Measurements from ENCODE around the gene C1QBP.
A peak's percentile ranks its signal among the peaks of the same experiment; 100 is the strongest.
"Not testable (repeated sequence)": the region's sequence is repeated elsewhere in the genome, so short reads cannot be mapped to it uniquely, and the experiment has no call there.

Gene C1QBP

DNA sequence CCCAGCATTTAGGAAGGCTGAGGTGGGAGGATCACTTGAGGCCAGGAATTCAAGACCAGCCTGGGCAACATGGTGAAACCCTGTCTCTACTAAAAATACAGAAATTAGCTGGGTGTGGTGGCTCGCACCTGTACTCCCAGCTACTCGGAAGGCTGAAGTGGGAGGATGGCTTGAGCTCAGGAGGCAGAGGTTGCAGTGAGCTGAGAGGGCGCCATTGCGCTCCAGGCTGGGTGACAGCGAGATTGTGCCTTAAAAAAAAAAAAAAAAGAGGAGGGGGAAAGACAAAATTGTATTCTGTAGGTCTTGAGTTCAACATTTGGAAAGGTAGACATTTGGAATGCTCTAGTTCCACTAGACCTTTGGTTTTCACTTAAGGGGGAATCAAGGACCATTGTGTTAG lies 7.7 kb downstream of the C1QBP start:
- DNase-seq: not testable (repeated sequence)

DNA sequence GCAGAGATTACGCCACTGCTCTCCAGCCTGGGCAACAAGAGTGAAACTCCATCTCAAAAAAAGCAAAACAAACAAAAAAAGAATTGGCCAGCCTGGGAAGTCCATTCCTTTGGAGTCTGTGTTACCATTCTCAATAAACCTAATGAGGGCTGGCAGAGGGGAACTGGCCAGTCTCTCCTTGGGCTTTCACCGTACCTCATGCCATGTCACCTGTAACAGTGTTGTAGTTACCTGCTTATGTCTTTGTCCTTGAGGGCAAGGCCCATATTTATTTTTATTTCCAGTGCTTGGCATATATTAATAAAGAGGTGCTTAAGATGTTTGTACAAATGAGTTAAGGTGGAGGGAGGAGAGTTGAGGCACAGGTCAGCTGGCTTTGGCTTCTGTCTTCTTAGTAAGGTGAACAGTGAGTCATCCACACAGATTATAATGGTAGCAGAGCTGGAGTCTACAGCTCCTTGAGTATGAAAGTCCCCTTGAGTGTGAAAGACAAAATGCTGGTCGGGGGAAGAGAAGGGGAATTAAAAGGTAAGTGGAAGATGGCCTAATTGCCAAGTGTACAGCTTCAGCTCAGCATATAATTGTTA lies 8.4 kb downstream of the C1QBP start:
- DNase-seq: no peak

DNA sequence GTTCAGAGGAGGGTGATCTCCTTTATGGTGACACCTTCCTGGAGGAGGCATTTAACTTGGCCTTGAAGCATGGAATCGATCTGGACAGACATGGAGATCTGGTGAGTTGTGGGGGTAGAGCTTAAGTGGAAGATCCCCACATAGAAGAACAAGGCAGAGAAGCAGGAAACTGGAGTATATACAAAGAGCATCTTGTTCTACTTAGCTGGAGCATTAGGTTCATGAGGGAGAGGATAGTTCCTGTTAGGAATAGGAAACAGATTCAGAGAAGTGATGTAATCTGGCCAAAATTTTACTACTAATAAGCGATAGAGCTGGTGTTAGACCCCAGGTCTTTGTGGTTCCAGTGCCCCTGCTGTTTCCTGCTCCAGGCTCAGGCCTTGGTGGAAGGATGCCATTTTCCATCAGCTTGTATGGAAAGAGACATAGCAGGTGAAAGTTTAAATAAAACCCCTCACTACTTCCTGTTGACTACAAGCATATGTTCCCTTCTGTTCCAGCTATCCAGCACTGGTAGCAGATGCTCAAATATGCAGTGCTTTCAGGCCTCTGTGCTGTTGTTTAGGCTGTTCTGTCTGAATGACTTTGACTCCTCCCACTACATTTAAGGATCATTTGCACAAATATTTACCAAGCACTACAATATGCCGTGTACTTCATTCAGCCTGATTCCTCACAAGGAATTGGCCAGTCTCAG lies 9.6 kb downstream of the C1QBP start:
- DNase-seq: no peak

DNA sequence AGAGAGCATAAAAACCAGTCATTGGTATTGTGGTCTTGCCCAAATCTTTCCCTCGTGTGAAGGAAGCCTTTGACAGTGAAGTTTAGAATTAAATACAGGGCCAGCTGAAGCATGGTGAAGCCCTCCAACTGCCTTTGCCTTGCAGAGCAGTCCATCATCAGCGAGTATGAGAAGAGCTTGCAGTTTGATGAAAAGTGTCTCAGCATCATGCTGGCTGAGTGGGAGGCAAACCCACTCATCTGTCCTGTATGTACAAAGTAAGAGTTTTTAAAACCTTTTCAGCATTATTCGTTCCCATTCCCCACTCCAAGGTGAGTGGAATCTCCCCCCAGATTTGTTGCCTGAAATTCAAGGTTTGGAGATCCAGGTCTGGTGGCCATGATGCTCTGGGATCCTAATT lies 13.1 kb downstream of the C1QBP start:
- no peak for DNase-seq

DNA sequence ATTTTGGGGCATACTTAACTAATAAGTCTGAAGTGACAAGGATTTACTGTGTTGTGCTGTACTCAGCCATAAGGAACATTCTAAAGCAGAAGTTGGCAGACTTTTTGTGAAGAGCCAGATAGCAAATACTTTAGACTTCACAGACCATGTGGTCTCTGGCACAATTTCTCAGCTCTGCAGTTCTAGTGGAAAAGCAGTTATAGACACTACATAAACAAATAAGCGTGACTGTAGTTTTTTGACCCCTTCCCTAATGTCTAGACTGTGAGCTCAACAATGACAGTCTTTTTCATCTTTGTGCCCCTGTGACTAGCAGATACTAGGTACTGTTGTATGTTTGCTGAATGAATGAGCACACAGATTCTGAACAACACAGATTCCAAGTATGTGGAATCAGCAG lies 14.0 kb downstream of the C1QBP start:
- no peak for DNase-seq

DNA sequence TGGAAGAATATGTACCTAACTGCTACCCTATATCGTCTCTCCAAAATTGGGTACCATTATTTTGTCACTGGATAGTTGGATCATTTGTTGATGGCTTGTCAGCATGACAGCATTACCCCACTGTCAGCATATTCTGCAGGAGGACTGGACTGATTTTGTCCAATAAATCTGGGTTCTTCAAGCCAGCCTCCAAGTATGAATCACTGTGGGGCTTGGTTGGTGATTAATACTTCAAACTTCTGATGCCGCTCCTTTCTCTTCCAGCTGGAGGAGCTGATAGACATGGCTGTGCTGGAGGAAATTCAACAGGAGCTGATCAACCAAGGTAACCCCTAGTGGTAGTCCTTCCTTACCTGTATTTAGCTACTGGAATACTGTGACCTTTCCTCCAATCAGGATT lies 16.4 kb downstream of the C1QBP start:
- DNase-seq: no peak

DNA sequence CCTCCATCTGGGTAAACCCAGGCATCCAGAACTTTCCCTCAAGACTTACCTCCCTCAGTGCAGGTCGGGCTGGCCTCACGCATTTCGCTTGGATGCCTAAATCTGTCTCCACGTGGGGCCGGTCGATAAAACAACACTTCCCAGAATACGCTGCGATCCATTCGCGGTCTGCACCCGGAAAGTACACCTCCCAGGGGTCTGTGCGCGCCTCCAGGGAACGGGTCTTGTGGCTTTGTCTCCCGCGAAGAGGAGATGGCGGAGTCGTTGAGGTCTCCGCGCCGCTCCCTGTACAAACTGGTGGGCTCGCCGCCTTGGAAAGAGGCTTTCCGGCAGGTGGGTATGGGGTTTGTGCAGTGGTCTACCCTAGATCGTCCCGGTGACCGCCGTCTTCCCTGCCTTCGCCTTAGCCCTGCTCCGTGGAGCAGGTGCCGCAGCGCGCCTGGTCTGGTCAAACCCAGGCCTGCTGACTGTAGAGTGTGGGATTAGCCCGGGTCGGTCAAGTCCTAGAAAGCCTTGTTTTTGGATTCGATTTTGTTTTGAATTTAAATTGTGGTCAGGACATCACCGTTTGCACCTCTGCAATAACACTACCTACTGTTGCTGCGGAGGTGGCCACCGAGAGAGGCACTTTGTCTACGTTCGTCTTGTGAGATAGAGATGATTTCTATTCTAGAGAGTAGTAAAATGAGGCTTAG lies 18.8 kb downstream of the C1QBP start, which contains the start of gene RPAIN:
Gene RPAIN, plus strand, starts transcription at position 224 of the 695 bp plus-strand sequence. Its CDS starts 29 bp downstream, at position 253.
- DNase-seq: peak; percentile 86

DNA sequence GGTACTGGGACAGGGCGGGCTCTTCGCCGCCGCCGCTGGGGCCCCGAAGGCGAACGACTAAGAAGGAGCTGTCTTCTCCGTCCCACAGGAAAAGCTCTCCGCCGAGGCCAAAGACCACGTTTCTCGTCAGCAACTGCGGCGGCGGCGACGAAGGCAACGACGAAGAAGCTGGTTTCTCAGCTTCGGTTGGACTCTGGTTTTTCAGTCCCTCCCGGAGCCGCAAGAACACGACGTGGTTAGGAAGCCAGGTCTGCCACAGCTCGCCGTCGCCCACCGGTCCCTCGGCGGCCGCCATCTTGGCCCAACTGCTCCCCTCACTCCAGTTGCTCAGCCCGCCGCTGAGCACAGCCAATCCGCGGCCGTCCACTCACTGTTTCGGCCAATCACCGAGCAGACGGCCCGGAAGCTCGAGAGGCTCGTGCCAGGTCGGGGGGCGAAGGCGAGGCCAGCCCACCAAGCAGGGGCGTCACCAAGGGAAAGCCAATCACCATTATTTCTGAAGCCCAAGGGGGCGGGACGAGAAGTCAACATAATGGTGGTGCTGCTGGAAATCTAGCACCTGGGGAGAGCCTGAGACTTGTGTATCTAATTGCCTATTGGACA lies 19.5 kb downstream of the C1QBP start, which contains the start of gene NUP88:
Gene NUP88, minus strand, starts transcription at position 307 of the 603 bp plus-strand sequence. Its CDS starts 12 bp downstream, at position 295.
- DNase-seq: peak; percentile 93

DNA sequence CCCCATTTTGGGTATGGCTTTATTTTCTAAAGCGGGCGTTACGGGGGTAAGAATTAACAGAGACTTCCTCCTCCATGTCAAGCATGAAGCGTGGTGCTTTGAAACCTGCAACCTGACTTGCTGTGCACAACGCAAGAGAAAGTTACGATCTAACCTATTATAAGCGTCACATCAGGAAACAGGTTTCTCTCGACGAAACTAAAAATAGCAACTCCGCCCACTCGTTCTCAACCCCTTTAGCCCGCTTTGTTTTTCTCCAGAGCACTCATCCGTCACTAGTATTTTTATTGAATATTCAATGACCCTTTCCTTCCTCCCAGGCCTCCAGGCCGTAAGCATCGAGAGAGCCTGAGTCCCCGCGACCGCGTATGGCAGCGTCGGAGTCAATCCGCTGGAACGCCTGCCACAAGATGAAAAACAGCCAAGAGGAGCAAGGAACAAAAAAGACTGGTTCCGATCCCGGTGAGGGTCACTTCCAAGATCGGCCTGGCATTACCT lies 20.0 kb downstream of the C1QBP start:
- DNase-seq: peak; percentile 59

DNA sequence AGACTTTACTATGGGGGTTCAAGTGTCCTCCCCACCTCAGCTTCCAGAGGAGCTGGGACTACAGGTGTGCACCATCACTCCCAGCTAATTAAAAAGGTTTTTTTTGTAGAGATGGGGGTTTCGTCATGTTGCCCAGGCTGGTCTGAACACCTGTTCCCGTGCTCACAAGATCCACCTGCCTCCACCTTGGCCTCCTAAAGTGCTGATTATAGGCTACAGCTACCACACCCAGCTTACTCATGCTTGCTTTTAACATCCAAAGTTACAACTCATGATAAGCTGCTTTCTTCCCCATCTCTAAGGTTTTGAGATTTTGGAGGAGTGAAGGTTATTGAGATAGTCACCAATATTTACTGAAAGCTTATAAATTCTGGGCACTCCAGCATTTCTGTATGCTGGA lies 22.1 kb downstream of the C1QBP start:
- DNase-seq: no peak

DNA sequence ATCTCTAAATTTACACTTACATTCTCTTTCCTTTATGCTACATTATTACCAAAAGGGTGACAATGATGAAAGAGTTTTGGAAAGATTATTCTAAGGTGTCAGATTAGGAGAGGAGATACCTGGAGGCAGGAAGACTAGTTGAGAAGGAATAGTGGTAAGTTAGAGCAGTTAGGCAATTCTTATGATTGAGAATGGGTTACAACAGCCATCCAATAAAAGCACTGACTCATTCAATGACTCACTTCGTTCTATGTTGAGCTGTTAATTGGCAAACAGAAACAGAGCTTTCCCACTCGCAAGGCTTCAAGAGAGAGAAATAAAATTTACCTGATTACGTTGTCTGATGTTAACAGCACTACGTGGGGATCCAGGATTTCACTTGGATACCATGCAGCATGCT lies 25.3 kb downstream of the C1QBP start:
- no peak for DNase-seq

DNA sequence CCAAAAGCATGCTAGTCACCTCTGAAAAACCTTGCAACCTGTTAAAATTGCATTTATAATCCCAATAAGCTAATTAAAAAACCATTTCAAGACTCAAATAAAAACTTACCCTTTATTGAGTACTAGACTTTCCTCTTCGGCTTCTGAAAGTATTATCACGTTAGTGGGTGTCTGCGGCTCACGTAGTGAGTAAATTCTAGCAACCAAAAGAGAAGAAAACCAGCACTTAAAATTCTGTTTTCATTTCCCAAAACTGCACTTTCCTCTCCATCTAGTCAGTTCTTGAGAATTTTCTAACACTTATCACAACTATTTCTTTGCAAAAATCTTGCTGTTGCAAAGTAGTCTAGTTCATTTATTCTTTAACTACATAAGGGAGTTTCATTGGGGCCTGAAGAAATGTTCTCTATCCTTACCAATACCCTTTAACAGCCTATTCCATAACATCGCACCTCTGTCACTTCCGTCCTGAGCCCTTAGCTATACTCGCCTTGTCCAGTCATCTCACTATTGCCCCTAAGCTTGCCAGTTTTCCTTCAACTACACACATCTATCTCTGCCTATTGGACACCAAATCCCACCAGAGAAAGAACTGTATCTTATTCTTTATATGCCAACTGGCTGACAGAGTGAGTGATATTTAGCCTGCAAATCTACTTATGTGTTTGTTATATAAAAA lies 28.2 kb downstream of the C1QBP start:
- no peak for DNase-seq

DNA sequence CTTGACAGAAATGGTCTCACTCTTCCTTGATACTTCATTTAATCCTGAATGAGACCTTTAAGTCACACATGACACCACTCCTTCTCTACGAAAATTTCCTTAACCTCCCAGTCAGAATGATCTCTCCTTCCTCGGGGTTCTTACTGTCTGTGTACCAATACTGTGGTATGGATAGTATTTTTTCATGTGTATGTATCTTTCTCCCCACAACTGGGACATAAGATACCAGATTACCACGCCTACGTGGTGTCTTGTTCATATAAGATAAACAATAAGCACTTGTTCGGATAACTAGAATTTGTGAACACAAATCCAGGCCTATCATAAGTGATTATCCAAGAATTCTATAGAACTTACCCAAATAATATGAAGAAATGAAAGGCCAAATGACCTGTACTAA lies 30.8 kb downstream of the C1QBP start:
- DNase-seq: no peak

DNA sequence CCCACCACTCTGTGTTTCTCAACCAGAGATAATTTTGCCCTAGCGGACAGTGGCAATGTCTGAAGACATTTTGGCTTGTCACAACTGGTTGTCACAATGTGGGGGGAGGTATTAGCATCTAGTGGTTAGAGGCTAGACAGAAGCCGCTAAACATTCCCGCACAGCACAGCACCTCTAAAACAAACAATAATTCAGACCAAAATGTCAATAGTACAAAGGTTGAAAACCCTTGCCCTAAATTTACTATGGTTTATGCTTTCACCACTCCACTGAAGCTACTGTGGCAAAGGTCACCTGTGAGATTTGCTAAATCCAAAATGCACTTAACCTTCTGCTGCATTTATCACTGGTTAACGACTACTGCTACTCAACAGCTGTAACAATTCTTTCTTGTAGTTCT lies 33.6 kb downstream of the C1QBP start:
- no peak for DNase-seq

DNA sequence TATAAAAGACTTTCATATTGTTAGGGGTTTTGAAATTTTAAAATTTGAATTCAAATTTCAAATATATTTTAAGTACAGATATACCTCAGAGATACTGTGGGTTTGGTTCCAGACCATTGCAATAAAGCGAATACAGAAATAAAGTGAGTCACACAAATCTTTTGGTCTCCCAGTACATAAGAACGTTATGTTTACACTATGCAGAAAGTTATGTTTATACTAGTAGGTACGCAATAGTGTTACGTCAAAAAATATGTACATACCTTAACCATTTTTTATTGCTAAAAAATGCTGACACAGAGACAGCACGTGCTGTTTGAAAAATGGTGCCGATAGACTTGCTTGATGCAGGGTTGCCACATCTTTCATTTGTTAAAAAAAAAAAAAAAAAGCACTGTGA lies 39.2 kb downstream of the C1QBP start:
- DNase-seq: no peak

DNA sequence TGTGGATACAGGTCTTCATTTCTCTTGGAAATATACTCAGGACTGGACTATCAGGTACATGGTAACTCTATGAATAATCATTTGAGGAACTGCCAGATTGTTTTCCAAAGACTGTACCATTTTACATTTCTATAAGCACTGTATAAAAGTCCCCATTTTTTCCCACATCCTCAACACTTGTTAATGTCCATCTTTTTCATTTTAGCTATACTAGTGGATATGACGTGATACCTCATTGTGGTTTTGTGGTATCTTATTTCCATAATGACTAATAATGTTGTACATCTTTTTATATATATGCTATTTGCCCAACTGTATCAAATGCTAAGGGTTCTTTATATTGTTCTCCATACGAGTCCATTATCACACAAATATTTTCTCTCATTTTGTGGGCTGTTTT lies 42.3 kb downstream of the C1QBP start:
- DNase-seq: no peak

DNA sequence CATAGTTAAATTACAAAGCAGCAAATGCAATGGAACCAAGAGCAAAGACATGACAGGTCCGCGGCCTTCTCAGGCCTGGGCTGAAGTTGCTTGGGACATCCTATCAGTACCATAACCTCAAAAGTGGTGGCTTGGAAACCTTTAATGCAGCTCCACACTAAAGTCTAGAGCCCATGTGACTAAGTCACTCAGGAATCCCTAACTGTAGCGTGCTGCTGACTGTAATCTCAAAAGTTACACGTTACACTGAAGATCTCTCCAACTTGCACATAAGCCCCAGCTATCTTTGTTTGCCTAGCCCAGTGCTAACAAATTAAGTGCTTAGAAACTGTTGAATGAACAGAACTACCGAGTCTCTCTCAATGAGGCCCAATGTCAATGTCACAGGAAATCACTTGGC lies 47.3 kb downstream of the C1QBP start:
- DNase-seq: no peak

All from CD4-positive, alpha-beta T cell treated with Interleukin-17A for 4 hours (primary cell).